CD4-positive, alpha-beta T cell treated with Interleukin-12 subunit alpha and Interleukin-12 subunit beta, for 1 hour (primary cell): Measurements from ENCODE around the gene TENM4.

Experiments used
- DNase-seq: peaks from one replicate; pipeline ENCODE4 v3.0.0-alpha.2; 2020

TENM4 gene

GRCh38 chr11:79110321-79110720 lies 330.5 kb downstream of the TENM4 start:
- DNase-seq: no peak

- no peak for DNase-seq
These were observed 332.0 kb downstream of the TENM4 start for GRCh38 chr11:79108851-79109250.

- DNase-seq: no peak
These were observed 338.0 kb downstream of the TENM4 start for GRCh38 chr11:79102840-79103239.

GRCh38 chr11:79101656-79102055 lies 339.2 kb downstream of the TENM4 start:
- DNase-seq: no peak

GRCh38 chr11:79100093-79100910 lies 340.5 kb downstream of the TENM4 start:
- DNase-seq: no peak

GRCh38 chr11:79098146-79098545 lies 342.7 kb downstream of the TENM4 start:
- no peak for DNase-seq

- DNase-seq: no peak
These were observed 343.5 kb downstream of the TENM4 start for GRCh38 chr11:79097246-79097875.

- no peak for DNase-seq
These were observed 345.4 kb downstream of the TENM4 start for GRCh38 chr11:79095424-79095823.

- no peak for DNase-seq
These were observed 346.2 kb downstream of the TENM4 start for GRCh38 chr11:79094616-79095015.

- DNase-seq: no peak
These were observed 348.0 kb downstream of the TENM4 start for GRCh38 chr11:79092791-79093353.

GRCh38 chr11:79090191-79090705 lies 350.6 kb downstream of the TENM4 start:
- no peak for DNase-seq

- no peak for DNase-seq
These were observed 351.2 kb downstream of the TENM4 start for GRCh38 chr11:79089601-79090000.

- no peak for DNase-seq
These were observed 351.9 kb downstream of the TENM4 start for GRCh38 chr11:79088967-79089366.

- DNase-seq: no peak
These were observed 352.9 kb downstream of the TENM4 start for GRCh38 chr11:79087961-79088318.

GRCh38 chr11:79087238-79087960 lies 353.4 kb downstream of the TENM4 start:
- no peak for DNase-seq

GRCh38 chr11:79086056-79086455 lies 354.8 kb downstream of the TENM4 start:
- DNase-seq: no peak

GRCh38 chr11:79084382-79084781 lies 356.4 kb downstream of the TENM4 start:
- DNase-seq: no peak

- no peak for DNase-seq
These were observed 357.5 kb downstream of the TENM4 start for GRCh38 chr11:79083352-79083751.

- no peak for DNase-seq
These were observed 357.9 kb downstream of the TENM4 start for GRCh38 chr11:79082907-79083306.

- no peak for DNase-seq
These were observed 358.6 kb downstream of the TENM4 start for GRCh38 chr11:79082280-79082679.

- no peak for DNase-seq
These were observed 359.3 kb downstream of the TENM4 start for GRCh38 chr11:79081471-79082031.

- DNase-seq: no peak
These were observed 360.3 kb downstream of the TENM4 start for GRCh38 chr11:79080551-79080950.

- DNase-seq: no peak
These were observed 361.8 kb downstream of the TENM4 start for GRCh38 chr11:79078999-79079398.
